NOMO-1 treated with DMSO at 0.1 percent for 48 hours (cell line): Measurements from ENCODE around the gene LDLRAD2.
"Not testable (repeated sequence)": the region's sequence is repeated elsewhere in the genome, so short reads cannot be mapped to it uniquely, and the experiment has no call there.

Source experiments
- DNase-seq: peaks from one replicate; lab custom pipeline; 2025; ENCODE audit not compliant: unreplicated experiment; lab: John Stamatoyannopoulos, UW

LDLRAD2 gene

GRCh38 chr1:21783679-21784603, 28.1 kb upstream of the LDLRAD2 start:
- peak; percentile 90 for DNase-seq

GRCh38 chr1:21785764-21786163, 26.3 kb upstream of the LDLRAD2 start:
- not testable (repeated sequence) for DNase-seq

- DNase-seq: no peak
Measured at GRCh38 chr1:21786640-21787039, 25.4 kb upstream of the LDLRAD2 start.

DNA sequence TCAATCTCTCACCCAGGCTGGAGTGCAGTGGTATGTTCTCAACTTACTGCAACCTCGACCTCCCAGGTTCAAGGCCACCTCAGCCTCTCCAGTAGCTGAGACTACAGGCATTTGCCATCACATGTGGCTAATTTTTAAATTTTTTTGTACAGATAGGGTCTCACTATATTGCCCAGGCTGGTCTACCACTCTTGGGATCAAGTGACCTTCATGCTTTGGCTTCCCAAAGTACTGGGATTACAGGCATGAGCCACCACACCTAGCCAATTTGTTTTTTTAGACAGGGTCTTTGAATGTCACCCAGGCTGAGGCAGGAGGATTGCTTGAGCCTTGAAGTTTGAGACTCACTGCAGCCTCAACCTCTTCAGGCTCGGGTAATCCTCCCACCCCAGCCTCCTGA, 19.0 kb upstream of the LDLRAD2 start:
- no peak for DNase-seq

DNA sequence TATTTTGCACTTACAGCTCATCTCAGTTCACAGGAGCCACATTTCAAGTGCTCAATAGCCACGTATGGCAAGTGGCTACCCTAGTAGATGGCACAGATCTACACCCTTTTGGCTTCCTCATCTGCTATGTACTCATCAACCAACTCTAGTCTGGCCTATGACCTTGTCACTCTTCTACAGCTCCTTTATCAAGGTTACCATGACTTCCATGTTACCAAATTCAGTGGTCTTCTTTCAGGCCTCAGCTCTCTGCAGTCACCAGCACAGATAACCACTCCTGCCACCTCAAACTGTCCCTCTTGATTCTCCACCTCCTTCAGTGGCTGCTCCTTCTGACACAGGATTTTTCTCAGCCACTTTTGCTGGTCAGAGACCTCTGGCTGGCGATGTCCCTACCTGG, 17.4 kb upstream of the LDLRAD2 start:
- DNase-seq: no peak

GRCh38 chr1:21795075-21795474, 17.0 kb upstream of the LDLRAD2 start:
- DNase-seq: no peak

DNA sequence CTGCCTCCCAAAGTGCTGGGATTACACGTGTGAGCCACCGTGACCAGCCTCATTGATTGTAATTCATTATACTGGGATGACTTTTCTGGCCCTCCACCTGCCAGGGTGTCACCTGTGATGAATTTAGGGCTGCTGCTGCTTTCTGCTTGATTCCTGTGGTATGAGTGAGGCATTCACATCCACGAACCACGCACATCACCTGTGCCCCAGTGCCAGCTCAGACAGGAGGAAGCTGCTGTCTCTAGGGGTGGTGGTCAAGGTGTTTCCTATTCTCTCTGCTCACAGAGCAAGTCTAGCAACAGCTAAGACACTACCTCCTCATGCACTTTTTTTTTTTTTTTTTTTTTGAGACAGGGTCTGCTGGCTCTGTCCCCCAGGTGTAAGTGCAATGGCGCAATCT, 12.3 kb upstream of the LDLRAD2 start:
- DNase-seq: no peak

GRCh38 chr1:21801100-21801499, 11.0 kb upstream of the LDLRAD2 start:
- no peak for DNase-seq

- DNase-seq: no peak
Measured at GRCh38 chr1:21804536-21804935, 7.5 kb upstream of the LDLRAD2 start.

DNA sequence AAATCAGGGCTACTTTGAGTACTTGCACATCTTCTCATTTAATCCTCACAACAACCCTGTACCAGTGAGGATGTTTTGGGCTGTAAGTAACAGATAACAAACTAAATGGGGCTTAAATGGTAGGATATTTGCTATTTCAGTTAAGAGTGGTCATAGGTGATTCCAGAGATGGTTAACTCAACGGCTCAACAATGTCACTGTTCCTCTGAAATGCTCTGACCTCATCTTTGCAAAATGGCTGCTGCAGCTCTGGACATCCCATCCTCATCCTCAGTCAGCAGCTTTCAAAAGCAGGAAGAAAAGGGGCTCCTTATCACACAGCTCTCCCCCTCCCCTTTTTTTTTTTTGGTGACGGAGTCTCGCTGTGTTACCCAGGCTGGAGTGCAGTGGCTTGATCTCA, 1.5 kb downstream of the LDLRAD2 start:
- DNase-seq: no peak

DNA sequence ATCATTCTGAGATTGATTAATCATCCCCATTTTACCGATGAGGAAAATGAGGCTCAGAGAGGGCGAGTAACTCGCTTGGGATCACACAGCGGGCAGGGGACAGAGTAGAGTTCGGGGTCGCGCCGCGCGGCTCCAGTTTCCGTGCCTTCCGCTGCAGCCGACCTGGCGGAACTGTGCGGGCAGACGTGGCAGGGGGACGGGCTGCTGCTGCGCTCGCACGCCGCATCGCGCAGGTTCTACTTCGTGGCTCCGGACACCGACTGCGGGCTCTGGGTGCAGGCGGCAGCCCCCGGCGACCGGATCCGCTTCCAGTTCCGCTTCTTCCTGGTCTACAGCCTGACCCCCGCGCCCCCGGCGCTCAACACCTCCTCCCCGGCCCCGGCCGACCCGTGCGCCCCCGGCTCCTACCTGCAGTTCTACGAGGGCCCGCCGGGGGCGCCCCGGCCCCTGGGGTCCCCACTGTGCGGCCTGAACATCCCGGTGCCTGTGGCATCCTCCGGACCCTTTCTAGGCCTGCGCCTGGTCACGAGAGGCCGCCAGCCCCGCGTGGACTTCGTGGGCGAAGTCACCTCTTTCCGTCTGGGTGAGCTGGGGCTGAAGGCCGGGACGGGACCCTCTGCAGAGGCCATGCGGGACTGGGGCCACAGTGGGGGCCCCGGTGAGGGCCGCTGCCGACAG, 2.3 kb downstream of the LDLRAD2 start:
- peak; percentile 20 for DNase-seq

GRCh38 chr1:21814981-21815582, 3.0 kb downstream of the LDLRAD2 start:
- DNase-seq: no peak

DNA sequence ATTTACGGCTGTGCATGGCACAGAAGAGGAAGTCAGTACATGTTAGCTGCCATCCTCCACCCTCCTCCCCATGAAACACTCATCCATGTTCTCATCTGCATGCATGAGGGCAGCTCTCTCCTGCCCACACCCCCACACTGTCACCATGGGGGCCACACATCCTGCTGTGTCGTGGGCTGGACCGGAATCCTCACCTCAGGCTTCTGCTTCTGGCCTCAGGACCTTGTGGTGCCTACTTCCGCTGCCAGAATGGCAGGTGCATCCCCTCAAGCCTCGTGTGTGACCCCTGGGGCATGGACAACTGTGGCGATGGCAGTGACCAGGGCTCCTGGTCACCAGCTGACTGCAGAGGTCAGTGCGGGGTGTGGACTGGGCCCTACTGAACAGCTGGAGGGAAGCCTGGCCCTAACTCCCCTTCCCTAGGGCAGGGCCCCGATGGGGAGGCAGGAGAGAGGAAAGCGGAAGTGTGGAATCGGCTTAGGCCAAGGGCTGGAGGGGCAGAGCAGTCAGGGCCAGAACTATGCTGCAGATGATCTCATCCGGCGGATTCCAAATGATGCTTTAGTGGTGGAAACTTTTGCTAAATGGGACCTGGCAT, 3.8 kb downstream of the LDLRAD2 start:
- DNase-seq: no peak

GRCh38 chr1:21816602-21817302, 4.7 kb downstream of the LDLRAD2 start:
- DNase-seq: no peak

GRCh38 chr1:21818656-21819055, 6.6 kb downstream of the LDLRAD2 start:
- DNase-seq: peak; percentile 45

GRCh38 chr1:21820597-21821232, 8.7 kb downstream of the LDLRAD2 start:
- no peak for DNase-seq

DNA sequence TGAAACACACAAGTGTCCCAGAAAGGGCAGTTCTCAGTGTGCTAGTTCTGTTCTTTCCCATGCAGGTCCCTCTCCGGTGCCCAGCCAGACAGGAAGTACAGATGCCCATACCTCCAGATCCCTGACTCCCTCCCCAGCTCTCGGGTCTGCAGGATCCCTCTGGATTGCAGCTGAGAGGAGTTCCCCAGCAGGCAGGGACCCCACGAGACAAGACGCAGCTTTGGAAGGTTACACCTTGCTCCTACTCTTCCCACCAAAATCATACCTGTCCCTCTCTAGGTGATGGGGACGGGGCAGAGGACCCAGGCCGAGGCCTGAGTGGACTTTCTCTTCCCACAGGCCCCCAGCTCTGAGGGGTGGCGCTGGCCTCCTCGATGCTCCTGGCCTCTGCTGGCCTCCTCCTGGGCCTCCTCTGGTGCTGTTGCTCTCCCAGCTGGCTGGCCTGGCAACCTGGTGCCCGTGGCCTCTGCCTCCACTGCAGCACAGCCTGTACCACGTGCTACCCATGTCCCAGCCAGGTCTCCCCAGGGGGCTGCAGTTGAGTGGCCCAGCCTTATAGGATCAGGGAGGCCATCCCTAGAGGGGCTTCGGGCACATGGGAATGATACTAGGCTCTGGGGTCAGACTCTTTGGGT, 9.4 kb downstream of the LDLRAD2 start:
- DNase-seq: no peak

- DNase-seq: no peak
Measured at GRCh38 chr1:21822349-21822748, 10.3 kb downstream of the LDLRAD2 start.

DNA sequence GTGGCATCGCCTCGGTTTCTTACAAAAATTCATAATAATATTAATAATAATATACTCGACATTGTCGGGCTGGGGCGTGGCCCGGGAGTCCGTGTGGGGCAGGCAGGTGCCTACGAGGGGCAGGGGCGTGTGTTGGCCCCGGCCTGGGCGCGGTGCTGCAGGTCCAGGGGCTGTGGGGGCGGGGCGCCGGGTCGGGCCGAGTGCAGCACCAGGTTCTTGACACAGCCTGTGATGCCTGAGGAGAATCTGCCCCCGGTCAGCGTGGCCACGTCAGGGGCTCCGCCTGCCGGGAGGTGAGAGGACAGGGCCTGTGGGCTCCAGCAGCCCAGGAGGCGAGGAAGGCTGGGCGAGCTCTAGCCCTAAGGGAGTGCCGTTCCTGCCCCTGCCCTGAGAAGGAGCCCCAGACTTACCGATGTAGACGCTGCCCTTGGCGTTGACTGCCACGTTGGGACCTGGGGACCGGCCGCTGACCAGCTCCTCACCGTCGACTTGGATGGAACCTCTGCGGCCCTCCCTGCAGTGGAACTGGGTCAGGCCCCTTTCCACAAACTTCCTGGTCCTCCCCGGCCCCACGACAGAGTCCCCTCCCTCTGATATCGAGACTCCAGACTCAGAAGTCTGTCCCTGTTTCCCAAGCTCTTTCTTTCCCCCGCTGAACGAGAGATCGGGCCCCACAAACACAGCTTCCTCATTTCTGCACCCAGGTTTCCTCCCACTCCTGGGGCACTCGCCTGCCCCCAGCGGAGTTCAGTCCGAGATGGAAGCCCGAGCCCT, 11.3 kb downstream of the LDLRAD2 start:
- peak; percentile 29 for DNase-seq
